Activated CD8-positive, alpha-beta memory T cell treated with anti-CD3 and anti-CD28 coated beads for 4 hours (primary cell): ENCODE measurements around the gene PPARA.
"Not testable (repeated sequence)": the region's sequence is repeated elsewhere in the genome, so short reads cannot be mapped to it uniquely, and the experiment has no call there.

Experiments used
- DNase-seq, 2 donors: peaks; one replicate each; pipeline ENCODE4 v3.0.0-alpha.2; 2020; ENCODE audit warnings: low read depth in 2 of 2

The PPARA gene

GRCh38 chr22:46126853-46127385 lies 23.4 kb upstream of the PPARA start:
- DNase-seq: no peak

- DNase-seq: no peak
Observed at GRCh38 chr22:46127556-46127955, 22.8 kb upstream of the PPARA start.

GRCh38 chr22:46128606-46129005 lies 21.7 kb upstream of the PPARA start:
- DNase-seq: no peak

- DNase-seq: no peak
Observed at GRCh38 chr22:46129390-46130041, 20.8 kb upstream of the PPARA start.

GRCh38 chr22:46131151-46131587 lies 19.2 kb upstream of the PPARA start:
- DNase-seq: no peak

GRCh38 chr22:46132193-46132829 lies 18.0 kb upstream of the PPARA start:
- not testable (repeated sequence) for DNase-seq

- DNase-seq: no peak
Observed at GRCh38 chr22:46132830-46133587, 17.3 kb upstream of the PPARA start.

- no peak for DNase-seq
Observed at GRCh38 chr22:46133588-46133855, 16.8 kb upstream of the PPARA start.

GRCh38 chr22:46134111-46134705 lies 16.1 kb upstream of the PPARA start:
- no peak for DNase-seq

GRCh38 chr22:46135611-46136485 lies 14.5 kb upstream of the PPARA start:
- no peak for DNase-seq

- no peak for DNase-seq
Observed at GRCh38 chr22:46136486-46137217, 13.7 kb upstream of the PPARA start.

- no peak for DNase-seq
Observed at GRCh38 chr22:46137218-46137766, 13.0 kb upstream of the PPARA start.

- DNase-seq: no peak
Observed at GRCh38 chr22:46138058-46138797, 12.1 kb upstream of the PPARA start.

- DNase-seq: not testable (repeated sequence)
Observed at GRCh38 chr22:46139417-46139816, 10.9 kb upstream of the PPARA start.

GRCh38 chr22:46139895-46140350 lies 10.4 kb upstream of the PPARA start:
- DNase-seq: no peak

GRCh38 chr22:46140989-46141928 lies 9.1 kb upstream of the PPARA start:
- no peak for DNase-seq

- no peak for DNase-seq
Observed at GRCh38 chr22:46142548-46143490, 7.5 kb upstream of the PPARA start.
